GM18526 (cell line): ENCODE results near the gene SPATA24.
A peak's percentile ranks its signal among the peaks of the same experiment; 100 is the strongest.

Source experiments
- POLR2A ChIP-seq: IDR thresholded peaks from 3 replicates; pipeline ENCODE4 v1.6.1; 2011; ENCODE audit not compliant: insufficient read length; ENCODE audit errors: extremely low read depth

Gene SPATA24

GRCh38 chr5:139403787-139404483, at the start of gene SPATA24:
Gene SPATA24, minus strand, starts transcription at chr5:139404089. Its CDS starts 29 bp downstream, at chr5:139404060.
- TF ChIP-seq POLR2A = peak; percentile 43

GRCh38 chr5:139451878-139452660, 48.2 kb upstream of the SPATA24 start:
- no peak for TF ChIP-seq POLR2A

- TF ChIP-seq POLR2A = no peak
Measured at GRCh38 chr5:139451176-139451575, 47.3 kb upstream of the SPATA24 start.

GRCh38 chr5:139446956-139447779, 43.3 kb upstream of the SPATA24 start:
- no peak for TF ChIP-seq POLR2A

GRCh38 chr5:139445325-139446170, 41.7 kb upstream of the SPATA24 start:
- TF ChIP-seq POLR2A = no peak

- no peak for TF ChIP-seq POLR2A
Measured at GRCh38 chr5:139443831-139444453, 40.1 kb upstream of the SPATA24 start.

- peak; percentile 43 for TF ChIP-seq POLR2A
Measured at GRCh38 chr5:139439013-139439903, 35.4 kb upstream of the SPATA24 start, which contains the start of gene DNAJC18. Gene DNAJC18, minus strand, starts transcription at chr5:139439525. Its CDS starts 80 bp downstream, at chr5:139439445.

GRCh38 chr5:139438707-139439012, 34.8 kb upstream of the SPATA24 start:
- no peak for TF ChIP-seq POLR2A

GRCh38 chr5:139435676-139436075, 31.8 kb upstream of the SPATA24 start:
- TF ChIP-seq POLR2A = no peak

GRCh38 chr5:139431706-139432105, 27.8 kb upstream of the SPATA24 start:
- no peak for TF ChIP-seq POLR2A

GRCh38 chr5:139430015-139430414, 26.1 kb upstream of the SPATA24 start:
- TF ChIP-seq POLR2A = no peak

GRCh38 chr5:139426203-139426885, 22.5 kb upstream of the SPATA24 start:
- TF ChIP-seq POLR2A = no peak

- no peak for TF ChIP-seq POLR2A
Measured at GRCh38 chr5:139425497-139425896, 21.6 kb upstream of the SPATA24 start.

GRCh38 chr5:139422307-139422893, 18.5 kb upstream of the SPATA24 start:
- TF ChIP-seq POLR2A = no peak
